Chondrocyte (in vitro differentiated cells): ENCODE measurements around the gene PAK5. TPM values are rescaled to one million over a fixed set of nuclear protein-coding genes. Genes with fewer than 3 reads are reported as not detected.

Experiments used
- DNase-seq: peaks from one replicate; pipeline ENCODE4 v3.0.0; 2021; ENCODE audit warnings: mixed read lengths, low spot score
- H3K27ac Mint-ChIP-seq: one replicate; pipeline ENCODE4 v1.8.0; 2021; ENCODE audit warnings: mild to moderate bottlenecking, moderate library complexity, mixed read lengths; ENCODE audit not compliant: unreplicated experiment
- H3K27me3 Mint-ChIP-seq: 2 replicates; pipeline ENCODE4 v1.8.0; 2021; ENCODE audit warnings: low read depth, mixed read lengths
- H3K36me3 Mint-ChIP-seq: 2 replicates; pipeline ENCODE4 v1.8.0; 2021; ENCODE audit warnings: low read depth, mixed read lengths
- H3K4me1 Mint-ChIP-seq: 2 replicates; pipeline ENCODE4 v1.8.0; 2021; ENCODE audit warnings: low read depth, mild to moderate bottlenecking, mixed read lengths
- H3K4me3 Mint-ChIP-seq: one replicate; pipeline ENCODE4 v1.8.0; 2021; ENCODE audit warnings: mild to moderate bottlenecking, moderate library complexity, mixed read lengths; ENCODE audit not compliant: unreplicated experiment
- H3K9me3 Mint-ChIP-seq: 2 replicates; pipeline ENCODE4 v1.8.0; 2021; ENCODE audit warnings: low read depth, mixed read lengths
- CTCF ChIP-seq: fragments of 200-600 bp; sonication (generic); IDR thresholded peaks from 2 replicates; pipeline ENCODE4 v1.5.0; 2021; ENCODE audit warnings: antibody characterized with exemption, mild to moderate bottlenecking, moderate library complexity
- long read RNA-seq: library from polyadenylated mRNA; stranded (forward); transcript quantifications from one replicate; pipeline ENCODE4 v2.0.0, GENCODE V29; 2021
- total RNA-seq: library from RNA; stranded (reverse); gene quantifications from 3 replicates; pipeline ENCODE4 v1.2.1, GENCODE V29; 2021

Gene PAK5
- total RNA-seq, result not detected in 3 replicates
- long read RNA-seq, result 0 reads

- Mint-ChIP-seq H3K27ac (no peak within 1 kb of the TSS), H3K4me1 (peaks cover 5% of the 10 kb centered on the region), H3K4me3 (peak within 1 kb of the TSS; percentile 39), H3K36me3 (peaks cover 1% of the 10 kb centered on the region), H3K9me3 (peaks cover 12% of the 10 kb centered on the region), H3K27me3 (peaks cover 47% of the 10 kb centered on the region)
- peak; percentile 83 for DNase-seq
- no peak for TF ChIP-seq CTCF
Measured at GRCh38 chr20:9838378-9839295, at the start of gene PAK5. Gene PAK5, minus strand, starts transcription at chr20:9839076. Its CDS starts 194,748 bp downstream, at chr20:9644328.

- H3K4me1 Mint-ChIP-seq, result no peaks in the 10 kb centered on the region
- TF ChIP-seq CTCF, result no peak
- H3K9me3 Mint-ChIP-seq, result peaks cover 2% of the 10 kb centered on the region
- no peaks in the 10 kb centered on the region for H3K36me3 Mint-ChIP-seq
- H3K27ac Mint-ChIP-seq, result no peak overlapping the region
- DNase-seq, result no peak
- H3K27me3 Mint-ChIP-seq, result peaks cover 9% of the 10 kb centered on the region
- H3K4me3 Mint-ChIP-seq, result no peak overlapping the region
Measured at GRCh38 chr20:9887706-9888105, 48.8 kb upstream of the PAK5 start.

- Mint-ChIP-seq H3K4me1 (no peaks in the 10 kb centered on the region), H3K27ac (no peak overlapping the region), H3K36me3 (no peaks in the 10 kb centered on the region), H3K9me3 (peaks cover 2% of the 10 kb centered on the region), H3K4me3 (no peak overlapping the region), H3K27me3 (peaks cover 17% of the 10 kb centered on the region)
- TF ChIP-seq CTCF, result no peak
- no peak for DNase-seq
Measured at GRCh38 chr20:9886227-9886626, 47.4 kb upstream of the PAK5 start.

- Mint-ChIP-seq H3K36me3 (no peaks in the 10 kb centered on the region), H3K27ac (no peak overlapping the region), H3K4me3 (no peak overlapping the region), H3K4me1 (no peaks in the 10 kb centered on the region), H3K27me3 (peaks cover 29% of the 10 kb centered on the region), H3K9me3 (peaks cover 2% of the 10 kb centered on the region)
- no peak for DNase-seq
- no peak for TF ChIP-seq CTCF
Measured at GRCh38 chr20:9884666-9885065, 45.8 kb upstream of the PAK5 start.

DNA sequence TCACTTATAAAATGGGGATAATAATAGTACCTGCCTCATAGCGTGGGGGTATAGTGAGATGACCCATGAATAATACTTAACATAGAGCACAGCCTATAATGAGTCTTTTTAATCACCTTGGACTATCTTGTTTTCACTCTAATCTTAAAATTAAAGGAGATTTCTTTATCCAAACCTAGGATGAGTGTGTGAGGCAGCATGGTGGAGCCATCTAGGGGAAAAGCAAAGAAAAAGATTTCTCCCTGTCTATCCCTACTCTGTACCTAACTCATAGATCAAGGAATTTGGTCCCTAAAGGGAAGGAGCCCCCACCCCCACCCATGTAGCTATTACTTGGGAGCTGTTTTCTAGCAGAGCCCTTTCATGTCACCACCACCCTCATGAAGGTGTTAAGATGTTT, 45.2 kb upstream of the PAK5 start:
- peak; percentile 55 for TF ChIP-seq CTCF
- no peaks in the 10 kb centered on the region for H3K36me3 Mint-ChIP-seq

More for the DNA sequence above, 45.2 kb upstream of the PAK5 start:
- H3K27ac Mint-ChIP-seq, result no peak overlapping the region
- DNase-seq, result no peak
- peaks cover under 1% of the 10 kb centered on the region for H3K9me3 Mint-ChIP-seq
- H3K4me3 Mint-ChIP-seq, result no peak overlapping the region
- H3K4me1 Mint-ChIP-seq, result no peaks in the 10 kb centered on the region
- peaks cover 31% of the 10 kb centered on the region for H3K27me3 Mint-ChIP-seq
